ENCODE results near the gene C16orf78. TPM values are rescaled to one million over a fixed set of nuclear protein-coding genes. Genes with fewer than 3 reads are reported as not detected.

The C16orf78 gene
- total RNA-seq, 1 donor from 2014 or later = not detected

DNA sequence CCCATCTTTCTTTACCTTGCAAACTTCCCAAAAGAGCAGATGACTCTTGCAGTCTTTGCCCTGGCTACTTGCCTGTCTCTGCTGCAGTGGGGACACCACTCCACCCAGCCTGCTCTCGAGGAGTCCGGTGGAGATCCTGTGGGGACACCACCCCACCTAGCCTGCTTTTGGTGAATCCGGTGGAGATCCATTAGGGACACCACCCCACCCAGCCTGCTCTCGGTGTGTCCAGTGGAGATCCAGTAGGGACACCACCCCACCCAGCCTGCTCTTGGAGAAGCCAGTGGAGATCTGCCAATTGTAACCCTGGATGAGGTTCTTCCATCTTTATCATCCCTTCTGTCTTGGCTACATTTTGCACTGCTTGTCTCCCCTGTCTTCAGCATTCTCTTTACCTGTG, 54.2 kb downstream of the C16orf78 start:
- Histone ChIP-seq H3K79me2 (ENCODE audit: low read depth) (no peaks in the 10 kb centered on the region), H3K9ac (no peak overlapping the region), H2AFZ (replicated peaks) (no peak overlapping the region), H3K27me3 (no peaks in the 10 kb centered on the region), H3K4me3 (no peak overlapping the region), H3F3A (ENCODE audit: low read depth) (no peaks in the 10 kb centered on the region), H3K36me3 (no peaks in the 10 kb centered on the region), H3K4me2 (no peak overlapping the region), H4K20me1 (ENCODE audit: low read depth) (no peaks in the 10 kb centered on the region), H3K27ac (no peak overlapping the region), H3K9me3 (ENCODE audit: low read depth) (no peaks in the 10 kb centered on the region), H3K4me1 (no peaks in the 10 kb centered on the region)
- H3K27me3 Mint-ChIP-seq (ENCODE audit: insufficient read depth, low read depth) = peaks cover 7% of the 10 kb centered on the region
- DNase-seq (ENCODE audit: low spot score) = no peak
- peaks cover 16% of the 10 kb centered on the region for H3K9me3 Mint-ChIP-seq
- no peaks in the 10 kb centered on the region for H3K4me1 Mint-ChIP-seq
- no peak for TF ChIP-seq EZH2phosphoT487 (IDR thresholded peaks at IDR 0.05)
- TF ChIP-seq, protein P1, sequence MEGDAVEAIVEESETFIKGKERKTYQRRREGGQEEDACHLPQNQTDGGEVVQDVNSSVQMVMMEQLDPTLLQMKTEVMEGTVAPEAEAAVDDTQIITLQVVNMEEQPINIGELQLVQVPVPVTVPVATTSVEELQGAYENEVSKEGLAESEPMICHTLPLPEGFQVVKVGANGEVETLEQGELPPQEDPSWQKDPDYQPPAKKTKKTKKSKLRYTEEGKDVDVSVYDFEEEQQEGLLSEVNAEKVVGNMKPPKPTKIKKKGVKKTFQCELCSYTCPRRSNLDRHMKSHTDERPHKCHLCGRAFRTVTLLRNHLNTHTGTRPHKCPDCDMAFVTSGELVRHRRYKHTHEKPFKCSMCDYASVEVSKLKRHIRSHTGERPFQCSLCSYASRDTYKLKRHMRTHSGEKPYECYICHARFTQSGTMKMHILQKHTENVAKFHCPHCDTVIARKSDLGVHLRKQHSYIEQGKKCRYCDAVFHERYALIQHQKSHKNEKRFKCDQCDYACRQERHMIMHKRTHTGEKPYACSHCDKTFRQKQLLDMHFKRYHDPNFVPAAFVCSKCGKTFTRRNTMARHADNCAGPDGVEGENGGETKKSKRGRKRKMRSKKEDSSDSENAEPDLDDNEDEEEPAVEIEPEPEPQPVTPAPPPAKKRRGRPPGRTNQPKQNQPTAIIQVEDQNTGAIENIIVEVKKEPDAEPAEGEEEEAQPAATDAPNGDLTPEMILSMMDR (IDR thresholded peaks at IDR 0.05) = no peak
- TF ChIP-seq EZH2 (IDR thresholded peaks at IDR 0.05) = no peak
- H3K4me3 Mint-ChIP-seq = no peak overlapping the region
- peak overlapping the region; percentile 20 for H3K27ac Mint-ChIP-seq
- no peaks in the 10 kb centered on the region for H3K36me3 Mint-ChIP-seq

DNA sequence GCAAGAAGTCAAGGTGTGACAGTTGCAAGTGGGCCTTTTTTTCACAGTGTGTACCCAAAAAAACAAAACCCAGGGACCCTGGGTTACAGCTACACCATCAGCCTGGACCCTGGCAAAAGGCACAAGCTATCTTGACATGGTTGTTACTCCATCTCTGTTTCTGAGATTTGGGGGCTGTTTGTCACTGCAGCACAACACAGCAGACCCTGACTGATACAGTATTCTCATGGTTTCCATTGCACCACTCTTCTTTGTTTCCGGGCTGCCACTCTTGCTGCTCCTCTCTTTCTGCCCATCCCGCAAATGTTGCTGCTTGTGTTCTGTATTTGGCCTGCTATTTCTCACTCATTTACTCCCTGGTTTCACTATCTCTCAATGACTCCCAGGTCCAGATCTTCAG, 55.2 kb downstream of the C16orf78 start:
- Histone ChIP-seq H3K4me2 (no peak overlapping the region), H3K79me2 (ENCODE audit: low read depth) (no peaks in the 10 kb centered on the region), H3K36me3 (no peaks in the 10 kb centered on the region), H3F3A (ENCODE audit: low read depth) (no peaks in the 10 kb centered on the region), H4K20me1 (ENCODE audit: low read depth) (no peaks in the 10 kb centered on the region), H3K27me3 (no peaks in the 10 kb centered on the region), H3K4me1 (no peaks in the 10 kb centered on the region), H3K27ac (no peak overlapping the region), H3K9ac (no peak overlapping the region), H3K4me3 (no peak overlapping the region), H3K9me3 (ENCODE audit: low read depth) (no peaks in the 10 kb centered on the region), H2AFZ (replicated peaks) (no peak overlapping the region)
- Mint-ChIP-seq H3K4me3 (no peak overlapping the region), H3K36me3 (no peaks in the 10 kb centered on the region), H3K27ac (no peak overlapping the region), H3K9me3 (peaks cover 13% of the 10 kb centered on the region), H3K4me1 (no peaks in the 10 kb centered on the region), H3K27me3 (ENCODE audit: insufficient read depth, low read depth) (peaks cover 11% of the 10 kb centered on the region)
- no peak for DNase-seq (ENCODE audit: low spot score)
- no peak for TF ChIP-seq EZH2phosphoT487 (IDR thresholded peaks at IDR 0.05)
- TF ChIP-seq, protein P1 (IDR thresholded peaks at IDR 0.05) = no peak
- TF ChIP-seq EZH2 (IDR thresholded peaks at IDR 0.05) = no peak

DNA sequence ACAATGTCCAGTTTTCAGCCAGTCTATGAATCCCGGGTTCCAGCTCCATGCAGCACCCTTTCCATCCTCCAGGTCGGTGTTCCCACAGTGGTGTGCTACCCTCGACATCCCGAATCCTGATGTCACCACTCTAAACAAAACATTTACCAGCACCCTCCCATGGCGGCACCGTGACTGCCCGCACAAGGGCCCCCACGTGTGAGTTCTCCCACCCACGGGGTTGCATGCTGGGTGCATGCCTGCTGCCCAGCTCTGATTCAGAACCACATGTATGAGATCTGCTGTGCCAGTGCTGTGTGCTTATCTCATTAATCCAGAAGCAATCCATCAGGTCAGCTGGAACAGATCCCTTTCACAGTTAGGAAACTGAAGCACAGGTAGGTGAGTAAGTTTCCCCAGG, 57.4 kb downstream of the C16orf78 start:
- H3K27me3 Mint-ChIP-seq (ENCODE audit: insufficient read depth, low read depth) = peaks cover 11% of the 10 kb centered on the region
- no peaks in the 10 kb centered on the region for H3K36me3 Mint-ChIP-seq
- H3K36me3 ChIP-seq = no peaks in the 10 kb centered on the region
- no peak overlapping the region for H3K27ac Mint-ChIP-seq
- peaks cover 13% of the 10 kb centered on the region for H3K9me3 Mint-ChIP-seq
- no peak overlapping the region for H3K4me2 ChIP-seq
- H3F3A ChIP-seq (ENCODE audit: low read depth) = no peaks in the 10 kb centered on the region
- no peak overlapping the region for H3K4me3 Mint-ChIP-seq
- H3K27me3 ChIP-seq = peaks cover 10% of the 10 kb centered on the region
- H2AFZ ChIP-seq (replicated peaks) = no peak overlapping the region
- no peaks in the 10 kb centered on the region for H4K20me1 ChIP-seq (ENCODE audit: low read depth)
- no peak overlapping the region for H3K4me3 ChIP-seq
- H3K9me3 ChIP-seq (ENCODE audit: low read depth) = no peaks in the 10 kb centered on the region
- no peak overlapping the region for H3K27ac ChIP-seq
- H3K9ac ChIP-seq = no peak overlapping the region
- H3K4me1 Mint-ChIP-seq = no peaks in the 10 kb centered on the region
- no peaks in the 10 kb centered on the region for H3K79me2 ChIP-seq (ENCODE audit: low read depth)
- no peak for DNase-seq (ENCODE audit: low spot score)
- no peak for TF ChIP-seq EZH2phosphoT487 (IDR thresholded peaks at IDR 0.05)
- no peak for TF ChIP-seq EZH2 (IDR thresholded peaks at IDR 0.05)
- TF ChIP-seq, protein P1 (IDR thresholded peaks at IDR 0.05) = no peak
- no peaks in the 10 kb centered on the region for H3K4me1 ChIP-seq

Data from neural progenitor cell (in vitro differentiated cells).